GM23338 (cell line): ENCODE measurements around the gene RYR3. TPM values are rescaled to one million over a fixed set of nuclear protein-coding genes. Genes with fewer than 3 reads are reported as not detected.

Experiments used
- ATAC-seq: fragments of 200-7000 bp; cut with Tn5 transposase; 3 replicates; pipeline ENCODE4 v1.9.1; 2020
- DNase-seq: peaks from one replicate; pipeline ENCODE4 v3.0.0-alpha.2; 2015; ENCODE audit warnings: low spot score
- H2AFZ ChIP-seq: fragments of 200-600 bp; sonication (generic); 2 replicates; pipeline ENCODE4 v1.8.0; 2016; ENCODE audit warnings: antibody characterized with exemption, mild to moderate bottlenecking, moderate library complexity
- H3F3A ChIP-seq: fragments of 200-600 bp; sonication (generic); replicated peaks from 2 replicates; pipeline ENCODE4 v1.8.0; 2017; ENCODE audit warnings: antibody characterized with exemption, mixed run types, low read depth
- H3K27ac ChIP-seq: fragments of 200-600 bp; sonication (generic); 2 replicates; pipeline ENCODE4 v1.6.1; 2016; ENCODE audit warnings: low read depth
- H3K27me3 ChIP-seq: fragments of 200-600 bp; sonication (generic); 2 replicates; pipeline ENCODE4 v1.8.0; 2016; ENCODE audit warnings: mild to moderate bottlenecking, mixed run types, moderate library complexity; ENCODE audit not compliant: insufficient read depth
- H3K36me3 ChIP-seq: fragments of 200-600 bp; sonication (generic); 2 replicates; pipeline ENCODE4 v1.8.0; 2016; ENCODE audit warnings: mild to moderate bottlenecking; ENCODE audit not compliant: insufficient read depth
- H3K4me1 ChIP-seq: fragments of 200-600 bp; sonication (generic); 2 replicates; pipeline ENCODE4 v1.8.0; 2016; ENCODE audit warnings: mild to moderate bottlenecking, moderate library complexity; ENCODE audit not compliant: insufficient read depth
- H3K4me2 ChIP-seq: fragments of 200-600 bp; sonication (generic); 2 replicates; pipeline ENCODE4 v1.7.1; 2017; ENCODE audit warnings: mixed run types
- H3K4me3 ChIP-seq: fragments of 200-600 bp; sonication (generic); 2 replicates; pipeline ENCODE4 v1.6.1; 2016; ENCODE audit warnings: mixed run types
- H3K79me2 ChIP-seq: fragments of 200-600 bp; sonication (generic); replicated peaks from 2 replicates; pipeline ENCODE4 v1.8.0; 2017; ENCODE audit warnings: mild to moderate bottlenecking; ENCODE audit not compliant: insufficient read depth
- H3K9me2 ChIP-seq: fragments of 200-600 bp; sonication (generic); 2 replicates; pipeline ENCODE4 v1.8.0; 2017; ENCODE audit not compliant: insufficient read depth
- H4K20me1 ChIP-seq: fragments of 200-600 bp; sonication (generic); replicated peaks from 2 replicates; pipeline ENCODE4 v1.8.0; 2017; ENCODE audit warnings: mild to moderate bottlenecking; ENCODE audit not compliant: insufficient read depth
- H3K27ac Mint-ChIP-seq: 2 replicates; pipeline ENCODE4 v1.8.0; 2020; ENCODE audit warnings: inconsistent platforms, mild to moderate bottlenecking, moderate library complexity, mixed read lengths
- H3K27me3 Mint-ChIP-seq: 3 replicates; pipeline ENCODE4 v1.8.0; 2022; ENCODE audit warnings: low read depth, mild to moderate bottlenecking, moderate library complexity, mixed read lengths, inconsistent platforms; ENCODE audit not compliant: insufficient read depth, poor library complexity
- H3K36me3 Mint-ChIP-seq: 3 replicates; pipeline ENCODE4 v1.8.0; 2021; ENCODE audit warnings: low read depth, mild to moderate bottlenecking, inconsistent platforms, moderate library complexity, mixed read lengths
- H3K4me1 Mint-ChIP-seq: 3 replicates; pipeline ENCODE4 v1.8.0; 2020; ENCODE audit warnings: mild to moderate bottlenecking, inconsistent platforms, mixed read lengths
- H3K4me3 Mint-ChIP-seq: 3 replicates; pipeline ENCODE4 v1.8.0; 2021; ENCODE audit warnings: moderate library complexity, mild to moderate bottlenecking, inconsistent platforms, mixed read lengths
- H3K9me3 Mint-ChIP-seq: 3 replicates; pipeline ENCODE4 v1.8.0; 2020; ENCODE audit warnings: moderate library complexity, mild to moderate bottlenecking, inconsistent platforms, mixed read lengths
- CREB1 ChIP-seq: fragments of 250-450 bp; sonication (Bioruptor Pico); IDR thresholded peaks from 2 replicates; pipeline ENCODE4 v1.5.0; 2020; ENCODE audit warnings: low read depth, mild to moderate bottlenecking, moderate library complexity
- EZH2 ChIP-seq: fragments of 200-600 bp; sonication (generic); IDR thresholded peaks from one replicate; pipeline ENCODE4 v1.8.0; 2017; ENCODE audit warnings: antibody characterized with exemption, mild to moderate bottlenecking, low read depth; ENCODE audit not compliant: unreplicated experiment
- EZH2phosphoT487 ChIP-seq: fragments of 200-600 bp; sonication (generic); IDR thresholded peaks from one replicate; pipeline ENCODE4 v1.8.1; 2018; ENCODE audit warnings: antibody characterized with exemption; ENCODE audit not compliant: unreplicated experiment
- JUNB ChIP-seq: IDR thresholded peaks from one replicate; pipeline ENCODE4 v1.6.1; 2016; ENCODE audit warnings: antibody characterized with exemption; ENCODE audit not compliant: unreplicated experiment
- NANOG ChIP-seq: IDR thresholded peaks from 2 replicates; pipeline ENCODE4 v1.6.1; 2016; ENCODE audit warnings: antibody characterized with exemption, borderline replicate concordance
- POLR2AphosphoS5 ChIP-seq: IDR thresholded peaks from 2 replicates; pipeline ENCODE4 v1.6.1; 2016; ENCODE audit warnings: antibody characterized with exemption, low read depth
- STAT1 ChIP-seq: IDR thresholded peaks from one replicate; pipeline ENCODE4 v1.6.1; 2016; ENCODE audit warnings: antibody characterized with exemption; ENCODE audit not compliant: unreplicated experiment
- ZNF114 ChIP-seq: fragments of 250-450 bp; sonication (Bioruptor Pico); IDR thresholded peaks from 2 replicates; pipeline ENCODE4 v1.5.0; 2020; ENCODE audit warnings: mild to moderate bottlenecking, moderate library complexity
- ZNF331 ChIP-seq: fragments of 250-450 bp; sonication (Bioruptor Pico); IDR thresholded peaks from 2 replicates; pipeline ENCODE4 v1.5.0; 2020; ENCODE audit warnings: low read depth, mild to moderate bottlenecking, moderate library complexity
- ZNF462 ChIP-seq: fragments of 250-450 bp; sonication (Bioruptor Pico); IDR thresholded peaks from 2 replicates; pipeline ENCODE4 v1.5.0; 2020; ENCODE audit warnings: mild to moderate bottlenecking, moderate library complexity
- polyA plus RNA-seq: library from polyadenylated mRNA; unstranded; fragments of >200 nt; fragmentation: Nextera tagmentation; extraction: Ambion mirVana; gene quantifications from 2 replicates; pipeline ENCODE4 v1.2.1, GENCODE V29; 2016
- total RNA-seq: library from RNA; depleted of rRNA; stranded (reverse); fragments of >200 nt; shearing (Covaris generic); gene quantifications from 2 replicates; pipeline ENCODE4 v1.2.3, GENCODE V29; 2014
- TF ChIP-seq, protein P1 (sequence below), 2 experiments: fragments of 200-600 bp in 1 of 2; sonication (generic) in 1 of 2; conservative IDR thresholded peaks; 2 replicates each; pipeline versions ENCODE4 v1.5.1 to v1.6.1; 2016 to 2017; ENCODE audit warnings: antibody characterized with exemption in 2 of 2, low read depth in 2 of 2, mild to moderate bottlenecking in 2 of 2, moderate library complexity in 1 of 2
- TF ChIP-seq, protein P2 (sequence below): IDR thresholded peaks from 2 replicates; pipeline ENCODE4 v1.6.1; 2016; ENCODE audit warnings: antibody characterized with exemption
- TF ChIP-seq, protein P3 (sequence below): IDR thresholded peaks from one replicate; pipeline ENCODE4 v1.6.1; 2018; ENCODE audit warnings: antibody characterized with exemption; ENCODE audit not compliant: unreplicated experiment

The RYR3 gene
- total and polyA plus RNA-seq, 2 experiments from 2014 or later, result 1.1 to 1.2 TPM

- no peak overlapping the region for H3K27ac Mint-ChIP-seq
- H3K27me3 ChIP-seq, result no peaks in the 10 kb centered on the region
Observed at GRCh38 chr15:33649217-33649933, 338.6 kb downstream of the RYR3 start.

More at GRCh38 chr15:33649217-33649933, 338.6 kb downstream of the RYR3 start:
- no peak for ATAC-seq
- no peaks in the 10 kb centered on the region for H3K36me3 Mint-ChIP-seq
- H2AFZ ChIP-seq, result no peak overlapping the region
- no peak overlapping the region for H3K4me3 ChIP-seq
- H3K9me3 Mint-ChIP-seq, result no peaks in the 10 kb centered on the region
- no peak overlapping the region for H3K4me2 ChIP-seq
- H3K36me3 ChIP-seq, result no peaks in the 10 kb centered on the region
- no peaks in the 10 kb centered on the region for H4K20me1 ChIP-seq
- H3K27ac ChIP-seq, result no peak overlapping the region
- no peak overlapping the region for H3K4me3 Mint-ChIP-seq
- TF ChIP-seq EZH2 (no peak), CREB1 (no peak), JUNB (no peak), STAT1 (no peak), ZNF331 (CRISPR knock-in tag) (no peak), ZNF114 (CRISPR knock-in tag) (no peak), EZH2phosphoT487 (no peak), NANOG (no peak), ZNF462 (no peak), POLR2AphosphoS5 (no peak)
- TF ChIP-seq, protein P1, sequence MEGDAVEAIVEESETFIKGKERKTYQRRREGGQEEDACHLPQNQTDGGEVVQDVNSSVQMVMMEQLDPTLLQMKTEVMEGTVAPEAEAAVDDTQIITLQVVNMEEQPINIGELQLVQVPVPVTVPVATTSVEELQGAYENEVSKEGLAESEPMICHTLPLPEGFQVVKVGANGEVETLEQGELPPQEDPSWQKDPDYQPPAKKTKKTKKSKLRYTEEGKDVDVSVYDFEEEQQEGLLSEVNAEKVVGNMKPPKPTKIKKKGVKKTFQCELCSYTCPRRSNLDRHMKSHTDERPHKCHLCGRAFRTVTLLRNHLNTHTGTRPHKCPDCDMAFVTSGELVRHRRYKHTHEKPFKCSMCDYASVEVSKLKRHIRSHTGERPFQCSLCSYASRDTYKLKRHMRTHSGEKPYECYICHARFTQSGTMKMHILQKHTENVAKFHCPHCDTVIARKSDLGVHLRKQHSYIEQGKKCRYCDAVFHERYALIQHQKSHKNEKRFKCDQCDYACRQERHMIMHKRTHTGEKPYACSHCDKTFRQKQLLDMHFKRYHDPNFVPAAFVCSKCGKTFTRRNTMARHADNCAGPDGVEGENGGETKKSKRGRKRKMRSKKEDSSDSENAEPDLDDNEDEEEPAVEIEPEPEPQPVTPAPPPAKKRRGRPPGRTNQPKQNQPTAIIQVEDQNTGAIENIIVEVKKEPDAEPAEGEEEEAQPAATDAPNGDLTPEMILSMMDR (conservative IDR thresholded peaks at IDR 0.05; ENCODE audit: low read depth in 2 of 2), result no peak
- TF ChIP-seq, protein P2, sequence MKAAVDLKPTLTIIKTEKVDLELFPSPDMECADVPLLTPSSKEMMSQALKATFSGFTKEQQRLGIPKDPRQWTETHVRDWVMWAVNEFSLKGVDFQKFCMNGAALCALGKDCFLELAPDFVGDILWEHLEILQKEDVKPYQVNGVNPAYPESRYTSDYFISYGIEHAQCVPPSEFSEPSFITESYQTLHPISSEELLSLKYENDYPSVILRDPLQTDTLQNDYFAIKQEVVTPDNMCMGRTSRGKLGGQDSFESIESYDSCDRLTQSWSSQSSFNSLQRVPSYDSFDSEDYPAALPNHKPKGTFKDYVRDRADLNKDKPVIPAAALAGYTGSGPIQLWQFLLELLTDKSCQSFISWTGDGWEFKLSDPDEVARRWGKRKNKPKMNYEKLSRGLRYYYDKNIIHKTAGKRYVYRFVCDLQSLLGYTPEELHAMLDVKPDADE, result no peak
- TF ChIP-seq, protein P3, sequence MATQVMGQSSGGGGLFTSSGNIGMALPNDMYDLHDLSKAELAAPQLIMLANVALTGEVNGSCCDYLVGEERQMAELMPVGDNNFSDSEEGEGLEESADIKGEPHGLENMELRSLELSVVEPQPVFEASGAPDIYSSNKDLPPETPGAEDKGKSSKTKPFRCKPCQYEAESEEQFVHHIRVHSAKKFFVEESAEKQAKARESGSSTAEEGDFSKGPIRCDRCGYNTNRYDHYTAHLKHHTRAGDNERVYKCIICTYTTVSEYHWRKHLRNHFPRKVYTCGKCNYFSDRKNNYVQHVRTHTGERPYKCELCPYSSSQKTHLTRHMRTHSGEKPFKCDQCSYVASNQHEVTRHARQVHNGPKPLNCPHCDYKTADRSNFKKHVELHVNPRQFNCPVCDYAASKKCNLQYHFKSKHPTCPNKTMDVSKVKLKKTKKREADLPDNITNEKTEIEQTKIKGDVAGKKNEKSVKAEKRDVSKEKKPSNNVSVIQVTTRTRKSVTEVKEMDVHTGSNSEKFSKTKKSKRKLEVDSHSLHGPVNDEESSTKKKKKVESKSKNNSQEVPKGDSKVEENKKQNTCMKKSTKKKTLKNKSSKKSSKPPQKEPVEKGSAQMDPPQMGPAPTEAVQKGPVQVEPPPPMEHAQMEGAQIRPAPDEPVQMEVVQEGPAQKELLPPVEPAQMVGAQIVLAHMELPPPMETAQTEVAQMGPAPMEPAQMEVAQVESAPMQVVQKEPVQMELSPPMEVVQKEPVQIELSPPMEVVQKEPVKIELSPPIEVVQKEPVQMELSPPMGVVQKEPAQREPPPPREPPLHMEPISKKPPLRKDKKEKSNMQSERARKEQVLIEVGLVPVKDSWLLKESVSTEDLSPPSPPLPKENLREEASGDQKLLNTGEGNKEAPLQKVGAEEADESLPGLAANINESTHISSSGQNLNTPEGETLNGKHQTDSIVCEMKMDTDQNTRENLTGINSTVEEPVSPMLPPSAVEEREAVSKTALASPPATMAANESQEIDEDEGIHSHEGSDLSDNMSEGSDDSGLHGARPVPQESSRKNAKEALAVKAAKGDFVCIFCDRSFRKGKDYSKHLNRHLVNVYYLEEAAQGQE, result no peak
- no peaks in the 10 kb centered on the region for H3K4me1 Mint-ChIP-seq
- DNase-seq, result no peak
- H3K27me3 Mint-ChIP-seq, result peaks cover 4% of the 10 kb centered on the region
- no peaks in the 10 kb centered on the region; the same call in 1 of the 2 replicates for H3K9me2 ChIP-seq
- no peaks in the 10 kb centered on the region for H3K4me1 ChIP-seq
- no peaks in the 10 kb centered on the region for H3F3A ChIP-seq
- H3K79me2 ChIP-seq, result no peaks in the 10 kb centered on the region
